Hepatocyte (in vitro differentiated cells): ENCODE measurements around the gene PLXNA2.

Source experiments
- EZH2 ChIP-seq: fragments of 200-600 bp; sonication (generic); IDR thresholded peaks from 2 replicates; pipeline ENCODE4 v1.6.1; 2016; ENCODE audit warnings: antibody characterized with exemption, mild to moderate bottlenecking, borderline replicate concordance
- EZH2phosphoT487 ChIP-seq: fragments of 200-600 bp; sonication (generic); IDR thresholded peaks from one replicate; pipeline ENCODE4 v1.6.1; 2018; ENCODE audit warnings: antibody characterized with exemption, mild to moderate bottlenecking, low read depth, moderate library complexity; ENCODE audit not compliant: unreplicated experiment, severe bottlenecking
- TF ChIP-seq, protein P1 (sequence below): fragments of 200-600 bp; sonication (generic); IDR thresholded peaks from 2 replicates; pipeline ENCODE4 v1.5.1; 2016; ENCODE audit warnings: antibody characterized with exemption, mild to moderate bottlenecking; ENCODE audit not compliant: poor library complexity

DNA sequence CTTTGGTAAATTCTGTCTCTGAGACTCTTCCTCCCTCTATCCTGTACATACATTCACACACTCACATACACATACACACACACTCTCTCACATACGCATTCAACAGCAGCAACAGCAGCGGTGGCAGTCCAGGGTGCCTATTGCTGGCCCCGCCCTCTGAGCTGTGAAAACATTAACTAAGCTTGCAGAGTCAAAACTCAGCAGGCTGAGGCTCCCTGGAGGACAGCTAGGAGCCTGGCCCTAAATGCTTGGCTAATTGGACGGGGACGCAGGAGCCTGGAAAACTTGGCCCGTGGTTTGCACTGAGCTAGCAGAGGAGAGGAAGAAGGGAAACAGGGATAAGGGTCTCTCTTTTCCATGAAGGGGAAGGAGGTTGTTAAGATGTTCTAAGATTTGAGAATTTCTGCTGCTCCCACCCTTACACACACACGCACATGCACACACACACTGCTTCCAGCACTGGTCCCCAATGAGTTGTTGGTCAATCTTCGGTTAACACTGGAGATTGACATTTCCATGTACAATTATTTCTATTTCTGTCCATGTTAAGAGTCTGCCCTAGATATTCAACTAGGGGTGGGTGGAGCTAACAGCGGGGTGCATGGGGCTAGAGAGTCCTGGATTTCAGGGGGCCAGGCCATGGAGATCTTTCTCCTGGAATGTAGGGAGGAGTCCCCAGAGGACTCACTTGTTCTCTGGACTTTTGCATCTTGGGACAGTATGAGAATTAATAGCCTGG, 94.2 kb downstream of the PLXNA2 start:
- TF ChIP-seq, protein P1, sequence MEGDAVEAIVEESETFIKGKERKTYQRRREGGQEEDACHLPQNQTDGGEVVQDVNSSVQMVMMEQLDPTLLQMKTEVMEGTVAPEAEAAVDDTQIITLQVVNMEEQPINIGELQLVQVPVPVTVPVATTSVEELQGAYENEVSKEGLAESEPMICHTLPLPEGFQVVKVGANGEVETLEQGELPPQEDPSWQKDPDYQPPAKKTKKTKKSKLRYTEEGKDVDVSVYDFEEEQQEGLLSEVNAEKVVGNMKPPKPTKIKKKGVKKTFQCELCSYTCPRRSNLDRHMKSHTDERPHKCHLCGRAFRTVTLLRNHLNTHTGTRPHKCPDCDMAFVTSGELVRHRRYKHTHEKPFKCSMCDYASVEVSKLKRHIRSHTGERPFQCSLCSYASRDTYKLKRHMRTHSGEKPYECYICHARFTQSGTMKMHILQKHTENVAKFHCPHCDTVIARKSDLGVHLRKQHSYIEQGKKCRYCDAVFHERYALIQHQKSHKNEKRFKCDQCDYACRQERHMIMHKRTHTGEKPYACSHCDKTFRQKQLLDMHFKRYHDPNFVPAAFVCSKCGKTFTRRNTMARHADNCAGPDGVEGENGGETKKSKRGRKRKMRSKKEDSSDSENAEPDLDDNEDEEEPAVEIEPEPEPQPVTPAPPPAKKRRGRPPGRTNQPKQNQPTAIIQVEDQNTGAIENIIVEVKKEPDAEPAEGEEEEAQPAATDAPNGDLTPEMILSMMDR: no peak
- TF ChIP-seq EZH2 (no peak), EZH2phosphoT487 (no peak)
